Sigmoid colon (tissue), 4 donors: ENCODE data around the gene MAGI2.

ENCODE experiments used
- POLR2A ChIP-seq, 2 donors: fragments of 450-650 bp; IDR thresholded peaks; one replicate each; pipeline ENCODE4 v1.6.1; 2016; ENCODE audit warnings: antibody characterized with exemption in 2 of 2, mild to moderate bottlenecking in 2 of 2, moderate library complexity in 2 of 2
- POLR2AphosphoS5 ChIP-seq, 4 donors: sonication (generic); formaldehyde crosslinking; IDR thresholded peaks; one replicate each; pipeline ENCODE4 v1.6.1; 2017; ENCODE audit warnings: antibody characterized with exemption in 4 of 4
- TF ChIP-seq, protein P1 (sequence below), 4 experiments: fragments of 450-650 bp in 3 of 4; fragments of 200-600 bp in 1 of 4; IDR thresholded peaks; one replicate each; pipeline ENCODE4 v1.5.1; 2016 to 2019; ENCODE audit warnings: antibody characterized with exemption in 4 of 4, mild to moderate bottlenecking in 3 of 4, moderate library complexity in 2 of 4

DNA sequence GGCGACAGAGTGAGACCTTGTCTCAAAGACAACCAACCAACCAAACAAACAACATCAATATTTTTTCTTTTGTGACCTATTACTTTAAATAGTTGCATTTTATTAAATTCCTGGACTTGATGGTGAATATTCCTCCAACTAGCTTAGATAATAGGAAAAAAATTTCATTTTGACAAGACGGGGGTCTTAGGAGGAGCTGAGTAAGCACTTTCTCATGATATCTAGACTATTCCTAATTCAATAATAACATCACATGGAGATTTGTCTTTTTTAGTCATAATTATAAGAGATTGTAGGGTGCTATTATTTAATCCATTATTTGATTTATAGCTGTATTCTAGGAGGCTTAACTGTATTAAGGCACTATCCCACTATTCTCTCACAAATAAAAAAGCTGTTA, 952.4 kb downstream of the MAGI2 start:
- TF ChIP-seq POLR2A (IDR thresholded peaks at IDR 0.05) (no peak), POLR2AphosphoS5 (IDR thresholded peaks at IDR 0.05) (no peak)
- TF ChIP-seq, protein P1, sequence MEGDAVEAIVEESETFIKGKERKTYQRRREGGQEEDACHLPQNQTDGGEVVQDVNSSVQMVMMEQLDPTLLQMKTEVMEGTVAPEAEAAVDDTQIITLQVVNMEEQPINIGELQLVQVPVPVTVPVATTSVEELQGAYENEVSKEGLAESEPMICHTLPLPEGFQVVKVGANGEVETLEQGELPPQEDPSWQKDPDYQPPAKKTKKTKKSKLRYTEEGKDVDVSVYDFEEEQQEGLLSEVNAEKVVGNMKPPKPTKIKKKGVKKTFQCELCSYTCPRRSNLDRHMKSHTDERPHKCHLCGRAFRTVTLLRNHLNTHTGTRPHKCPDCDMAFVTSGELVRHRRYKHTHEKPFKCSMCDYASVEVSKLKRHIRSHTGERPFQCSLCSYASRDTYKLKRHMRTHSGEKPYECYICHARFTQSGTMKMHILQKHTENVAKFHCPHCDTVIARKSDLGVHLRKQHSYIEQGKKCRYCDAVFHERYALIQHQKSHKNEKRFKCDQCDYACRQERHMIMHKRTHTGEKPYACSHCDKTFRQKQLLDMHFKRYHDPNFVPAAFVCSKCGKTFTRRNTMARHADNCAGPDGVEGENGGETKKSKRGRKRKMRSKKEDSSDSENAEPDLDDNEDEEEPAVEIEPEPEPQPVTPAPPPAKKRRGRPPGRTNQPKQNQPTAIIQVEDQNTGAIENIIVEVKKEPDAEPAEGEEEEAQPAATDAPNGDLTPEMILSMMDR (IDR thresholded peaks at IDR 0.05): no peak
